Endothelial cell of umbilical vein (primary cell): Measurements from ENCODE around the gene SLC25A45. TPM values are rescaled to one million over a fixed set of nuclear protein-coding genes. Genes with fewer than 3 reads are reported as not detected.

Experiments used
- BruUV-seq: library from RNA; stranded (reverse); fragments of 400-500 nt; replicated peaks from 2 replicates; lab custom pipeline; 2021; lab: Mats Ljungman, UMichigan
- CTCF ChIA-PET: fragments of 300-600, 350-600 bp; sonication (Branson Sonifier 250); formaldehyde crosslinking; loops from one replicate; lab custom pipeline; 2021; ENCODE audit warnings: antibody characterized with exemption, inconsistent platforms; lab: Charles Lee
- POLR2A ChIA-PET: fragments of 300-600, 350-600 bp; sonication (Branson Sonifier 250); formaldehyde crosslinking; loops from one replicate; lab custom pipeline; 2021; ENCODE audit warnings: antibody characterized with exemption, inconsistent platforms; lab: Charles Lee
- DNase-seq: peaks from one replicate; pipeline ENCODE4 v3.0.0-alpha.2; 2011; ENCODE audit warnings: low read depth, low spot score
- FAIRE-seq: peaks from 2 replicates; lab custom pipeline; 2011; peaks lifted over from hg19 to GRCh38; lab: Jason Lieb, UNC
- H2AFZ ChIP-seq: 2 replicates; pipeline ENCODE4 v1.6.0; 2012; ENCODE audit warnings: low read depth, low read length, control low read depth, inconsistent platforms
- H3K27ac ChIP-seq: 2 replicates; pipeline ENCODE4 v1.5.1; 2011; ENCODE audit warnings: low read depth, mild to moderate bottlenecking, control low read depth, low read length, moderate library complexity; ENCODE audit not compliant: insufficient read depth
- H3K27me3 ChIP-seq, 2 experiments: 2 replicates each; pipeline versions ENCODE4 v1.6.0 to v1.6.1; 2011; ENCODE audit warnings: low read length in 2 of 2, mixed read lengths in 1 of 2; ENCODE audit not compliant: control insufficient read depth in 2 of 2, insufficient read depth in 2 of 2
- H3K36me3 ChIP-seq, 2 experiments: 2 replicates in 1 of 2; 3 replicates in 1 of 2; pipeline ENCODE4 v1.5.1; 2011; ENCODE audit warnings: low read length in 2 of 2, mild to moderate bottlenecking in 1 of 2, moderate library complexity in 1 of 2; ENCODE audit not compliant: control insufficient read depth in 2 of 2, insufficient read depth in 2 of 2; ENCODE audit errors: extremely low read depth in 1 of 2
- H3K4me1 ChIP-seq: 3 replicates; pipeline ENCODE4 v1.5.1; 2011; ENCODE audit warnings: mild to moderate bottlenecking, low read length; ENCODE audit not compliant: control insufficient read depth, insufficient read depth; ENCODE audit errors: extremely low read depth
- H3K4me2 ChIP-seq: 2 replicates; pipeline ENCODE4 v1.6.1; 2011; ENCODE audit warnings: low read length, control low read depth, mixed read lengths; ENCODE audit not compliant: insufficient read depth
- H3K4me3 ChIP-seq, 3 experiments: fragments of 200-600 bp in 1 of 3; sonication (generic), shearing (Covaris generic) in 1 of 3; replicated peaks in 1 of 3; 2 replicates each; pipeline ENCODE4 v1.5.1; 2011 to 2016; ENCODE audit warnings: control low read depth in 3 of 3, low read length in 3 of 3, mild to moderate bottlenecking in 2 of 3, inconsistent platforms in 1 of 3, low read depth in 1 of 3, moderate library complexity in 1 of 3; ENCODE audit not compliant: insufficient read depth in 1 of 3
- H3K79me2 ChIP-seq: 2 replicates; pipeline ENCODE4 v1.6.0; 2012; ENCODE audit warnings: low read length, inconsistent platforms; ENCODE audit not compliant: control insufficient read depth, insufficient read depth
- H3K9ac ChIP-seq: replicated peaks from 2 replicates; pipeline ENCODE3; 2011; ENCODE audit warnings: low read length, control low read depth; ENCODE audit not compliant: insufficient read depth; ENCODE audit errors: extremely low read depth
- H3K9me1 ChIP-seq: replicated peaks from 3 replicates; pipeline ENCODE4 v1.6.0; 2011; ENCODE audit warnings: mild to moderate bottlenecking, low read length; ENCODE audit not compliant: control insufficient read depth, insufficient read depth; ENCODE audit errors: extremely low read depth
- H3K9me3 ChIP-seq: replicated peaks from 2 replicates; pipeline ENCODE4 v1.5.1; 2012; ENCODE audit warnings: low read length, inconsistent platforms; ENCODE audit not compliant: control insufficient read depth, insufficient read depth
- H4K20me1 ChIP-seq: replicated peaks from 2 replicates; pipeline ENCODE3; 2011; ENCODE audit warnings: mild to moderate bottlenecking, low read length; ENCODE audit not compliant: control insufficient read depth, insufficient read depth; ENCODE audit errors: extremely low read depth
- EZH2 ChIP-seq: IDR thresholded peaks from 2 replicates; pipeline ENCODE4 v1.6.1; 2012; ENCODE audit warnings: borderline replicate concordance, low read depth, mild to moderate bottlenecking, moderate library complexity, low read length, inconsistent platforms; ENCODE audit not compliant: severe bottlenecking
- FOS ChIP-seq: IDR thresholded peaks from 2 replicates; pipeline ENCODE4 v1.6.1; 2011; ENCODE audit warnings: mild to moderate bottlenecking, low read length, moderate library complexity, borderline replicate concordance; ENCODE audit not compliant: insufficient read depth
- MYC ChIP-seq: IDR thresholded peaks from one replicate; pipeline ENCODE4 v1.6.1; 2011; ENCODE audit warnings: mild to moderate bottlenecking, low read depth, low read length
- POLR2A ChIP-seq: IDR thresholded peaks from 2 replicates; pipeline ENCODE4 v1.6.1; 2012; ENCODE audit warnings: low read depth, mild to moderate bottlenecking, control low read depth, low read length
- dilution Hi-C: fragments of 300-500 bp; cut with MboI; formaldehyde crosslinking; loops from one replicate; pipeline ENCODE4 v1.15.0; 2019; ENCODE audit warnings: low sequenced_read_pairs; ENCODE audit not compliant: extremely low pct_ligation_motif_present
- intact Hi-C: fragments of 100-400 bp; cut with micrococcal nuclease; formaldehyde crosslinking; loops from one replicate; pipeline ENCODE4 v1.10.0; 2022
- polyA plus RNA-seq, 4 experiments: library from polyadenylated mRNA; depleted of rRNA in 3 of 4; stranded (reverse) in 3 of 4; unstranded in 1 of 4; fragments of >200 nt; gene quantifications; 2 replicates each; pipeline versions ENCODE4 v1.2.1 to v1.2.3, GENCODE V29; 2011 to 2012; ENCODE audit warnings: missing spikeins in 1 of 4
- total RNA-seq: library from RNA; stranded (reverse); gene quantifications from 2 replicates; pipeline ENCODE4 v1.2.3, GENCODE V29; 2021
- TF ChIP-seq, protein P1 (sequence below): IDR thresholded peaks from 2 replicates; pipeline ENCODE4 v1.6.1; 2011; ENCODE audit not compliant: insufficient read depth, insufficient read length
- TF ChIP-seq, protein P2 (sequence below), 2 donors: IDR thresholded peaks; 1 replicate in 1 of 2; 2 replicates in 1 of 2; pipeline ENCODE4 v1.5.1; 2011; ENCODE audit warnings: low read length in 2 of 2, mild to moderate bottlenecking in 2 of 2, moderate library complexity in 2 of 2, control low read depth in 1 of 2, inconsistent platforms in 1 of 2, low read depth in 1 of 2; ENCODE audit not compliant: insufficient read depth in 1 of 2; ENCODE audit errors: extremely low read depth in 1 of 2

SLC25A45 gene
- total and polyA plus RNA-seq, 2 donors (not counting 3 experiments of a cell fraction or from before 2014, with no cell fraction given): 1.2 to 3.1 TPM

DNA sequence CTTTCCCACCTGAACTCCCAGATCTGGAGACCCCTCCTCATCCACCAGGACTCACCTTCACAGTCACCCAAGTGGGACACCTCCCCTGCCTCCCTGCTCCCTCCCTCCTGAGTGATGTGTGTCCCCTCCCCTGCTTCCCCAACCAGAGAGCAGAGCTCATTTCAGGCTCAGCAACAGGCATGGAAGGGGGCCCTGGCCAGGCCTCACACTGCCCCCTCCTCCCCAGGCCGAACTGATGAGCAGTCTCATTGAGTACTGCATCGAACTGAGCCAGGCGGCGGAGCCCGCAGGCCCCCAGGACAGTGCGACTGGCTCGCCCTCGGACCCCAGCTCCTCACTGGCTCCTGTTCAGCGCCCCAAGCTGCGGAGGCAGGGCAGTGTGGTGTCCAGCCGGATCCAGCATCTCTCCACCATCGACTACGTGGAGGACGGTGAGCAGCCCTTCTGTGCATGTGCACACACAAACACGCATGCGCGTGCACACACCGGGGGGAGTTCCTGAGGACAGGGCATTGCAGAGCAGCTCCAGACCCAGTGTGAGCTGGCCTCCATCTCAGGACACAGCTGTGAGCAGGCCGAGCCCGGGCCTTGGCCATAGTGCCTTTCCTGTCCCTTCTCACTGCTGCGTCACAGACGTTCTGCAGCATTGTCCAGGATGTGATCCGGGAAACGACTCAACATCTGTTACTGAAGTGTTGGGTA, 22.3 kb upstream of the SLC25A45 start:
- no TSS peak for BruUV-seq
- Histone ChIP-seq H3K9me1 (no peaks in the 10 kb centered on the region), H2AFZ (no peak overlapping the region), H3K27ac (no peak overlapping the region), H3K27me3 (no peaks in the 10 kb centered on the region), H3K9ac (no peak overlapping the region), H3K9me3 (no peaks in the 10 kb centered on the region), H3K79me2 (no peaks in the 10 kb centered on the region), H3K4me1 (no peaks in the 10 kb centered on the region), H3K4me3 (no peak overlapping the region), H3K36me3 (peaks cover 10 to 37% of the 10 kb centered on the region in 2 experiments), H3K4me2 (no peak overlapping the region), H4K20me1 (no peaks in the 10 kb centered on the region)
- no peak for FAIRE-seq
- DNase-seq: no peak
- dilution Hi-C loops: no loop called here
- intact Hi-C loops: no loop called here
- TF ChIP-seq MYC: no peak
- no peak for TF ChIP-seq EZH2
- TF ChIP-seq POLR2A: no peak
- TF ChIP-seq FOS: no peak
- TF ChIP-seq, protein P1, sequence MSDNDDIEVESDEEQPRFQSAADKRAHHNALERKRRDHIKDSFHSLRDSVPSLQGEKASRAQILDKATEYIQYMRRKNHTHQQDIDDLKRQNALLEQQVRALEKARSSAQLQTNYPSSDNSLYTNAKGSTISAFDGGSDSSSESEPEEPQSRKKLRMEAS: no peak
- TF ChIP-seq, protein P2, sequence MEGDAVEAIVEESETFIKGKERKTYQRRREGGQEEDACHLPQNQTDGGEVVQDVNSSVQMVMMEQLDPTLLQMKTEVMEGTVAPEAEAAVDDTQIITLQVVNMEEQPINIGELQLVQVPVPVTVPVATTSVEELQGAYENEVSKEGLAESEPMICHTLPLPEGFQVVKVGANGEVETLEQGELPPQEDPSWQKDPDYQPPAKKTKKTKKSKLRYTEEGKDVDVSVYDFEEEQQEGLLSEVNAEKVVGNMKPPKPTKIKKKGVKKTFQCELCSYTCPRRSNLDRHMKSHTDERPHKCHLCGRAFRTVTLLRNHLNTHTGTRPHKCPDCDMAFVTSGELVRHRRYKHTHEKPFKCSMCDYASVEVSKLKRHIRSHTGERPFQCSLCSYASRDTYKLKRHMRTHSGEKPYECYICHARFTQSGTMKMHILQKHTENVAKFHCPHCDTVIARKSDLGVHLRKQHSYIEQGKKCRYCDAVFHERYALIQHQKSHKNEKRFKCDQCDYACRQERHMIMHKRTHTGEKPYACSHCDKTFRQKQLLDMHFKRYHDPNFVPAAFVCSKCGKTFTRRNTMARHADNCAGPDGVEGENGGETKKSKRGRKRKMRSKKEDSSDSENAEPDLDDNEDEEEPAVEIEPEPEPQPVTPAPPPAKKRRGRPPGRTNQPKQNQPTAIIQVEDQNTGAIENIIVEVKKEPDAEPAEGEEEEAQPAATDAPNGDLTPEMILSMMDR (IDR thresholded peaks at IDR 0.05; ENCODE audit: extremely low read depth in 1 of 2, insufficient read depth in 1 of 2, low read depth in 1 of 2, low read length in 2 of 2): no peak
- ChIA-PET CTCF (interaction anchor here (1.7 to 3.9 kb wide), 2 partner anchors 11 to 23 kb away, joined by 10 read pairs; no protein-coding TSS in a partner anchor), POLR2A (no interaction called here)
